Neutrophil (primary cell): ENCODE results near the gene DISC1.

Source experiments
- H3K27ac ChIP-seq: fragments of 200-600 bp; sonication (generic); 2 replicates; pipeline ENCODE4 v1.5.1; 2016; ENCODE audit warnings: mild to moderate bottlenecking, moderate library complexity
- H3K27me3 ChIP-seq: fragments of 200-600 bp; sonication (generic); 2 replicates; pipeline ENCODE4 v1.6.0; 2016; ENCODE audit warnings: mild to moderate bottlenecking
- H3K36me3 ChIP-seq: fragments of 200-600 bp; sonication (generic); 2 replicates; pipeline ENCODE4 v1.5.1; 2017
- H3K4me1 ChIP-seq, 2 experiments: fragments of 200-600 bp in 1 of 2; sonication (generic) in 1 of 2; 1 replicate in 1 of 2; 2 replicates in 1 of 2; pipeline versions ENCODE4 v1.5.1 to v1.6.1; 2013 to 2016; ENCODE audit warnings: low read depth in 1 of 2, low read length in 1 of 2, mild to moderate bottlenecking in 1 of 2, moderate library complexity in 1 of 2; ENCODE audit not compliant: control insufficient read depth in 1 of 2, insufficient read depth in 1 of 2
- H3K4me3 ChIP-seq, 2 experiments: fragments of 200-600 bp in 1 of 2; sonication (generic) in 1 of 2; 1 replicate in 1 of 2; 2 replicates in 1 of 2; pipeline ENCODE4 v1.5.1; 2013 to 2016; ENCODE audit warnings: low read depth in 1 of 2, low read length in 1 of 2, mild to moderate bottlenecking in 1 of 2, moderate library complexity in 1 of 2
- H3K9me3 ChIP-seq: fragments of 200-600 bp; sonication (generic); 2 replicates; pipeline ENCODE4 v1.5.1; 2016
- CTCF ChIP-seq: fragments of 200-600 bp; sonication (generic); IDR thresholded peaks from 2 replicates; pipeline ENCODE4 v1.5.1; 2016; ENCODE audit warnings: antibody characterized with exemption

DISC1 gene

GRCh38 chr1:232016616-232017015 lies 390.0 kb downstream of the DISC1 start:
- no peaks in the 10 kb centered on the region for H3K27me3 ChIP-seq
- H3K36me3 ChIP-seq, result no peaks in the 10 kb centered on the region
- no peak overlapping the region for H3K4me3 ChIP-seq
- no peak for TF ChIP-seq CTCF
- no peak overlapping the region for H3K27ac ChIP-seq
- H3K9me3 ChIP-seq, result no peaks in the 10 kb centered on the region
- H3K4me1 ChIP-seq, result no peaks in the 10 kb centered on the region

GRCh38 chr1:232017057-232017456 lies 390.5 kb downstream of the DISC1 start:
- no peak for TF ChIP-seq CTCF
- H3K4me1 ChIP-seq, result no peaks in the 10 kb centered on the region
- H3K27ac ChIP-seq, result no peak overlapping the region
- H3K4me3 ChIP-seq, result no peak overlapping the region
- H3K36me3 ChIP-seq, result no peaks in the 10 kb centered on the region
- no peaks in the 10 kb centered on the region for H3K27me3 ChIP-seq
- no peaks in the 10 kb centered on the region for H3K9me3 ChIP-seq

- H3K36me3 ChIP-seq, result no peaks in the 10 kb centered on the region
- H3K27me3 ChIP-seq, result no peaks in the 10 kb centered on the region
- no peak overlapping the region for H3K27ac ChIP-seq
- TF ChIP-seq CTCF, result no peak
- H3K9me3 ChIP-seq, result no peaks in the 10 kb centered on the region
- H3K4me3 ChIP-seq, result no peak overlapping the region
- no peaks in the 10 kb centered on the region for H3K4me1 ChIP-seq
Observed at GRCh38 chr1:232017759-232018158, 391.2 kb downstream of the DISC1 start.

GRCh38 chr1:232018231-232019025 lies 391.8 kb downstream of the DISC1 start:
- Histone ChIP-seq H3K9me3 (no peaks in the 10 kb centered on the region), H3K27ac (no peak overlapping the region), H3K4me3 (no peak overlapping the region), H3K4me1 (no peaks in the 10 kb centered on the region), H3K36me3 (no peaks in the 10 kb centered on the region), H3K27me3 (no peaks in the 10 kb centered on the region)
- no peak for TF ChIP-seq CTCF

GRCh38 chr1:232019026-232019340 lies 392.4 kb downstream of the DISC1 start:
- no peak overlapping the region for H3K4me3 ChIP-seq
- no peaks in the 10 kb centered on the region for H3K4me1 ChIP-seq
- no peaks in the 10 kb centered on the region for H3K27me3 ChIP-seq
- H3K27ac ChIP-seq, result no peak overlapping the region
- no peaks in the 10 kb centered on the region for H3K9me3 ChIP-seq
- no peaks in the 10 kb centered on the region for H3K36me3 ChIP-seq
- no peak for TF ChIP-seq CTCF
